Activated CD8-positive, alpha-beta memory T cell treated with anti-CD3 and anti-CD28 coated beads, Interleukin-2, amount 50 U/mL, for 48 hours (primary cell): ENCODE data around the gene HSPBP1.

ENCODE experiments used
- DNase-seq: peaks from one replicate; pipeline ENCODE4 v3.0.0-alpha.2; 2020

Gene HSPBP1

GRCh38 chr19:55304279-55304978 lies 24.5 kb upstream of the HSPBP1 start:
- DNase-seq = no peak

- DNase-seq = no peak
Measured at GRCh38 chr19:55303477-55303876, 23.6 kb upstream of the HSPBP1 start.

- DNase-seq = no peak
Measured at GRCh38 chr19:55302318-55302703, 22.4 kb upstream of the HSPBP1 start.

- DNase-seq = peak; percentile 100
Measured at GRCh38 chr19:55301459-55302317, 21.8 kb upstream of the HSPBP1 start.

GRCh38 chr19:55300886-55301458 lies 21.1 kb upstream of the HSPBP1 start:
- DNase-seq = no peak

- no peak for DNase-seq
Measured at GRCh38 chr19:55299991-55300390, 20.1 kb upstream of the HSPBP1 start.

GRCh38 chr19:55297267-55297666 lies 17.4 kb upstream of the HSPBP1 start:
- no peak for DNase-seq

GRCh38 chr19:55289117-55289796 lies 9.3 kb upstream of the HSPBP1 start:
- no peak for DNase-seq

- DNase-seq = no peak
Measured at GRCh38 chr19:55287361-55288079, 7.6 kb upstream of the HSPBP1 start.

- no peak for DNase-seq
Measured at GRCh38 chr19:55285229-55285890, 5.5 kb upstream of the HSPBP1 start.

GRCh38 chr19:55284405-55285058 lies 4.6 kb upstream of the HSPBP1 start:
- DNase-seq = no peak

- no peak for DNase-seq
Measured at GRCh38 chr19:55283548-55284377, 3.9 kb upstream of the HSPBP1 start, which contains the start of gene BRSK1. BRSK1 (plus strand) TSS chr19:55283997; CDS start chr19:55284443, 446 bp downstream.

GRCh38 chr19:55279340-55279739 lies 570 bp downstream of the HSPBP1 start:
- DNase-seq = no peak

GRCh38 chr19:55278391-55279135 lies 1.3 kb downstream of the HSPBP1 start:
- DNase-seq = no peak

- no peak for DNase-seq
Measured at GRCh38 chr19:55277494-55277893, 2.4 kb downstream of the HSPBP1 start.

GRCh38 chr19:55276720-55277430 lies 3.0 kb downstream of the HSPBP1 start:
- no peak for DNase-seq

GRCh38 chr19:55275851-55276719 lies 3.8 kb downstream of the HSPBP1 start:
- no peak for DNase-seq
